ENCODE results near the gene ARHGDIA. TPM values are rescaled to one million over a fixed set of nuclear protein-coding genes. Genes with fewer than 3 reads are reported as not detected.

The ARHGDIA gene
- total and polyA plus RNA-seq, 2 experiments from 2014 or later = 80.7 to 295 TPM

- WGBS (ENCODE audit: low lambda C conversion rate, missing lambda C conversion rate) = 97% methylated on average over 41 of the region's 44 CpGs
- peaks cover 6% of the 10 kb centered on the region for H3K4me1 ChIP-seq (ENCODE audit: insufficient read depth)
- DNase-seq (ENCODE audit: low spot score) = no peak
- H3K9me2 ChIP-seq (replicated peaks; ENCODE audit: insufficient read depth) = no peaks in the 10 kb centered on the region
- H3K4me2 ChIP-seq = no peak overlapping the region
- no peak overlapping the region for H2AFZ ChIP-seq
- H4K20me1 ChIP-seq (ENCODE audit: insufficient read depth, poor library complexity, severe bottlenecking) = no peaks in the 10 kb centered on the region
- H3K9me3 ChIP-seq (ENCODE audit: low read depth) = no peaks in the 10 kb centered on the region
- H3K4me3 ChIP-seq = no peak overlapping the region
- no peak overlapping the region for H3K27ac ChIP-seq
- H3K27me3 ChIP-seq = no peaks in the 10 kb centered on the region
- H3K79me2 ChIP-seq = peaks cover 53% of the 10 kb centered on the region
- TF ChIP-seq, protein P1, sequence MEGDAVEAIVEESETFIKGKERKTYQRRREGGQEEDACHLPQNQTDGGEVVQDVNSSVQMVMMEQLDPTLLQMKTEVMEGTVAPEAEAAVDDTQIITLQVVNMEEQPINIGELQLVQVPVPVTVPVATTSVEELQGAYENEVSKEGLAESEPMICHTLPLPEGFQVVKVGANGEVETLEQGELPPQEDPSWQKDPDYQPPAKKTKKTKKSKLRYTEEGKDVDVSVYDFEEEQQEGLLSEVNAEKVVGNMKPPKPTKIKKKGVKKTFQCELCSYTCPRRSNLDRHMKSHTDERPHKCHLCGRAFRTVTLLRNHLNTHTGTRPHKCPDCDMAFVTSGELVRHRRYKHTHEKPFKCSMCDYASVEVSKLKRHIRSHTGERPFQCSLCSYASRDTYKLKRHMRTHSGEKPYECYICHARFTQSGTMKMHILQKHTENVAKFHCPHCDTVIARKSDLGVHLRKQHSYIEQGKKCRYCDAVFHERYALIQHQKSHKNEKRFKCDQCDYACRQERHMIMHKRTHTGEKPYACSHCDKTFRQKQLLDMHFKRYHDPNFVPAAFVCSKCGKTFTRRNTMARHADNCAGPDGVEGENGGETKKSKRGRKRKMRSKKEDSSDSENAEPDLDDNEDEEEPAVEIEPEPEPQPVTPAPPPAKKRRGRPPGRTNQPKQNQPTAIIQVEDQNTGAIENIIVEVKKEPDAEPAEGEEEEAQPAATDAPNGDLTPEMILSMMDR (IDR thresholded peaks at IDR 0.05; ENCODE audit: poor library complexity) = no peak
- TF ChIP-seq EZH2 (IDR thresholded peaks at IDR 0.05; ENCODE audit: borderline replicate concordance) (no peak), EZH2phosphoT487 (IDR thresholded peaks at IDR 0.05; ENCODE audit: low read depth, severe bottlenecking, unreplicated experiment) (no peak)
- no peaks in the 10 kb centered on the region for H3K36me3 ChIP-seq (replicated peaks; ENCODE audit: insufficient read depth, low read depth)
Observed at GRCh38 chr17:81888105-81888987, 17.2 kb upstream of the ARHGDIA start.

DNA sequence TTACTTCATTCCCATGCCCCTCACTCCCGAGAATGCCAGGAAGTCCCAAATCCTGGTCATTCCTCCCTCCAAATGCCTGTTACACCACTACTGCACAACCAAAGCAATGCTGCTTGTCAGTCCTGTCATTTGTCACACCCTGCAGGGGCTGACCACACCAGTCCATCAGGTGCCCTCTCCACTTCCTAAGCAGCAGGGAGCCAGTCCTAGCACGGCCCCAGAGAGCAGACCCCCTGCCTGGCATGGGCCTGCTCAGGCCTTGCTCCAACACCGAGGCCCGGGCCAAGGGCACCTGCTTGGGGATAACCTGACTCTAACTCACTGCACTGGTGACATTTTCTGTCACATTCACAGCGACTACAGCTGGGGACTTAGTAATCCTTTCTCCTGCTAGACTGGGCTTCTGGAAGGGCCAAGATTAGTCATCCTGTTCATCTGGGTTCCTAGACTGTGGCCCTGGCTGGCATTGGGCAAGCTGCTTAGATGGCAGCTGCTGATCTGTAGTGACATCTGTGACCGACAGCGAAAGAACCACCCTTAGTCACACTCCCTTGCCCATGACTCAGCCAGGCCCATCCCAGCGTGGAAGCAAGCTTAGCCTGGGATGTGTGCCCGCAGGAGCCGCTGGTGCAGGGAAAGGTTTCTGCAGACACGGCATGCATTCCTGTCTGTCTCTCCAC, 14.9 kb upstream of the ARHGDIA start:
- Histone ChIP-seq H3K4me1 (ENCODE audit: insufficient read depth) (peaks cover 6% of the 10 kb centered on the region), H2AFZ (no peak overlapping the region), H3K4me3 (no peak overlapping the region), H3K4me2 (no peak overlapping the region), H3K27ac (no peak overlapping the region), H3K79me2 (peaks cover 39% of the 10 kb centered on the region), H3K36me3 (replicated peaks; ENCODE audit: insufficient read depth, low read depth) (no peaks in the 10 kb centered on the region), H4K20me1 (ENCODE audit: insufficient read depth, poor library complexity, severe bottlenecking) (no peaks in the 10 kb centered on the region), H3K9me3 (ENCODE audit: low read depth) (no peaks in the 10 kb centered on the region), H3K9me2 (replicated peaks; ENCODE audit: insufficient read depth) (no peaks in the 10 kb centered on the region), H3K27me3 (no peaks in the 10 kb centered on the region)
- 94% methylated on average over 11 of the region's 11 CpGs for WGBS (ENCODE audit: low lambda C conversion rate, missing lambda C conversion rate)
- no peak for DNase-seq (ENCODE audit: low spot score)
- TF ChIP-seq, protein P1 (IDR thresholded peaks at IDR 0.05; ENCODE audit: poor library complexity) = no peak
- TF ChIP-seq EZH2phosphoT487 (IDR thresholded peaks at IDR 0.05; ENCODE audit: low read depth, severe bottlenecking, unreplicated experiment) (no peak), EZH2 (IDR thresholded peaks at IDR 0.05; ENCODE audit: borderline replicate concordance) (no peak)

- Histone ChIP-seq H2AFZ (no peak overlapping the region), H3K4me1 (ENCODE audit: insufficient read depth) (peaks cover 6% of the 10 kb centered on the region), H3K27me3 (no peaks in the 10 kb centered on the region), H3K36me3 (replicated peaks; ENCODE audit: insufficient read depth, low read depth) (no peaks in the 10 kb centered on the region), H4K20me1 (ENCODE audit: insufficient read depth, poor library complexity, severe bottlenecking) (no peaks in the 10 kb centered on the region), H3K4me3 (no peak overlapping the region), H3K4me2 (no peak overlapping the region), H3K9me3 (ENCODE audit: low read depth) (no peaks in the 10 kb centered on the region), H3K9me2 (replicated peaks; ENCODE audit: insufficient read depth) (no peaks in the 10 kb centered on the region), H3K27ac (no peak overlapping the region), H3K79me2 (peaks cover 33% of the 10 kb centered on the region)
- TF ChIP-seq EZH2 (IDR thresholded peaks at IDR 0.05; ENCODE audit: borderline replicate concordance) (no peak), EZH2phosphoT487 (IDR thresholded peaks at IDR 0.05; ENCODE audit: low read depth, severe bottlenecking, unreplicated experiment) (no peak)
- TF ChIP-seq, protein P1 (IDR thresholded peaks at IDR 0.05; ENCODE audit: poor library complexity) = no peak
- DNase-seq (ENCODE audit: low spot score) = no peak
- 94% methylated on average over 10 of the region's 10 CpGs for WGBS (ENCODE audit: low lambda C conversion rate, missing lambda C conversion rate)
Observed at GRCh38 chr17:81885454-81885853, 14.3 kb upstream of the ARHGDIA start.

Measured in hepatocyte (in vitro differentiated cells).